Gastrocnemius medialis (tissue), 4 donors: ENCODE measurements around the gene HBD. TPM values are rescaled to one million over a fixed set of nuclear protein-coding genes. Genes with fewer than 3 reads are reported as not detected.

Experiments
- total RNA-seq, 4 donors: library from RNA; depleted of rRNA; stranded (reverse); fragments of >200 nt; gene quantifications; one replicate each; pipeline versions ENCODE4 v1.1.0 to v1.2.3, GENCODE V29; 2016

Gene HBD
- total RNA-seq, 4 donors from 2014 or later, result not detected

Other genes starting within 250 kb of the HBD start
- gene OR51L1, start 239.6 kb downstream of the HBD start, total RNA-seq, result not detected
- not detected for gene OR52J3, start 188.0 kb downstream of the HBD start, total RNA-seq
- gene OR52E2, start 174.9 kb downstream of the HBD start, total RNA-seq, result not detected
- not detected for gene OR52E1, start 164.9 kb downstream of the HBD start, total RNA-seq
- gene OR52A5, start 96.1 kb downstream of the HBD start, total RNA-seq, result not detected
- gene OR52A1, start 79.7 kb downstream of the HBD start, total RNA-seq, result not detected
- gene OR51V1, start 33.8 kb downstream of the HBD start, total RNA-seq, result not detected
- gene HBB, start 7.4 kb downstream of the HBD start, total RNA-seq, result 100 to 1,000 TPM in 1 of 4 donors, 10 to 100 TPM in 2, 1 to 10 TPM in 1; 7.9 to 229 (median 35.3) TPM
- gene HBG1, start 15.4 kb upstream of the HBD start, total RNA-seq, result not detected
- not detected for gene HBG2, start 20.3 kb upstream of the HBD start, total RNA-seq
- not detected for gene HBE1, start 35.5 kb upstream of the HBD start, total RNA-seq
- gene OR51B4, start 67.5 kb upstream of the HBD start, total RNA-seq, result not detected
- not detected for gene OR51B2, start 89.8 kb upstream of the HBD start, total RNA-seq
- not detected for gene OR51B5, start 109.0 kb upstream of the HBD start, total RNA-seq
- not detected for gene OR51B6, start 117.0 kb upstream of the HBD start, total RNA-seq
- not detected for gene OR51M1, start 149.3 kb upstream of the HBD start, total RNA-seq
- not detected for gene OR51Q1, start 187.6 kb upstream of the HBD start, total RNA-seq
- not detected for gene OR51I1, start 207.0 kb upstream of the HBD start, total RNA-seq
- gene OR51I2, start 214.8 kb upstream of the HBD start, total RNA-seq, result not detected